ENCODE data around the gene BTBD7. TPM values are rescaled to one million over a fixed set of nuclear protein-coding genes. Genes with fewer than 3 reads are reported as not detected.

BTBD7 gene
- total and polyA plus RNA-seq, 2 of the 4 experiments (the other 2 are of a cell fraction) = 11.9 to 30.5 TPM

DNA sequence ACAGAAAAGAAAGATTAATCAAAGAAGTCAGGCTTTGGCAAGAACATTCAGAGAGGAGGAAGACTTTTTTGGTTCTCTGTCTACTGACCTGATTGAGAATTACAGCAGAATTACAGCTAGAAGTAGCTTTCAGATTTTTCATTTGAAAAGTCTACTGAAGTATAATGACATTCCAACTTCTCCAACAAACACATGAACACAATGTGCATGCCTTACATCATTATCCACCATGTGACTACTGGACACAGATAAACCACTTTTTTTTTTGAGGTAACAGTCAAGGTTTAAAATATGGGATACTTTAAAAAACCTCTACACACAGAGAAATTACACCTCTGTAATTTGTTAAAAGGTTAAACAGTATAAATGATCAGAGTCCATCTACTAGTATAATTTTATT is 12.3 kb downstream of the BTBD7 start:
- no peak overlapping the region for H2BK120ac ChIP-seq (ENCODE audit: low read depth, low read length)
- no peak overlapping the region for H3K27ac ChIP-seq (ENCODE audit: insufficient read depth, low read length)

More for the DNA sequence above, 12.3 kb downstream of the BTBD7 start:
- POLR2A ChIA-PET (ENCODE audit: unreplicated experiment) = no interaction called here
- no peak overlapping the region for H3K9ac ChIP-seq (ENCODE audit: low read depth, low read length)
- no peaks in the 10 kb centered on the region; the same call in 1 of the 2 replicates for H3K36me3 ChIP-seq (ENCODE audit: control insufficient read depth, insufficient read depth, low read length)
- H2BK15ac ChIP-seq (ENCODE audit: low read depth, low read length) = no peak overlapping the region
- H3K4me2 ChIP-seq (ENCODE audit: low read depth, low read length) = no peak overlapping the region
- no peaks in the 10 kb centered on the region for H3K9me3 ChIP-seq (ENCODE audit: control insufficient read depth, insufficient read depth, low read length)
- H4K5ac ChIP-seq (ENCODE audit: low read depth, low read length) = no peak overlapping the region
- H2BK20ac ChIP-seq (ENCODE audit: low read depth, low read length) = no peak overlapping the region
- peaks cover 62% of the 10 kb centered on the region for H4K20me1 ChIP-seq (ENCODE audit: insufficient read depth, low read length)
- DNase-seq (peak; percentile 23), ATAC-seq (ENCODE audit: low read depth) (no peak)
- CTCF ChIA-PET = interaction anchor here (0.6 to 0.7 kb wide), 2 partner anchors 20 to 1405 kb away, joined by 3 read pairs; no protein-coding TSS in a partner anchor
- in situ Hi-C loops (cut with MboI; ENCODE audit: low sequenced_read_pairs) (loop anchor here (25.0 kb wide), 1 partner anchor 1808 kb away; the partner anchor contains the start of gene PPP4R3A), intact Hi-C loops (cut with micrococcal nuclease) (no loop called here), dilution Hi-C loops (cut with HindIII; ENCODE audit: low sequenced_read_pairs, unreplicated experiment) (no loop called here)
- H4K91ac ChIP-seq (ENCODE audit: insufficient read depth, low read depth, low read length) = no peak overlapping the region
- BruUV-seq (replicated peaks) = no TSS peak
- no peak for TF ChIP-seq RCOR1 (IDR thresholded peaks at IDR 0.05; ENCODE audit: insufficient replicate concordance, low read length)
- no peak for TF ChIP-seq POLR2A (IDR thresholded peaks at IDR 0.05; ENCODE audit: low read depth, low read length)
- no peak for TF ChIP-seq CHD1 (IDR thresholded peaks at IDR 0.05; ENCODE audit: low read depth, low read length)
- no peak for TF ChIP-seq NFE2L2 (IDR thresholded peaks at IDR 0.05; ENCODE audit: low read depth, low read length)
- TF ChIP-seq, protein P1, sequence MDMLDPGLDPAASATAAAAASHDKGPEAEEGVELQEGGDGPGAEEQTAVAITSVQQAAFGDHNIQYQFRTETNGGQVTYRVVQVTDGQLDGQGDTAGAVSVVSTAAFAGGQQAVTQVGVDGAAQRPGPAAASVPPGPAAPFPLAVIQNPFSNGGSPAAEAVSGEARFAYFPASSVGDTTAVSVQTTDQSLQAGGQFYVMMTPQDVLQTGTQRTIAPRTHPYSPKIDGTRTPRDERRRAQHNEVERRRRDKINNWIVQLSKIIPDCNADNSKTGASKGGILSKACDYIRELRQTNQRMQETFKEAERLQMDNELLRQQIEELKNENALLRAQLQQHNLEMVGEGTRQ (IDR thresholded peaks at IDR 0.05; ENCODE audit: low read depth, low read length) = 0 out of 2 replicates have a peak, but pooled peaks have one; percentile 46
- no peak overlapping the region for H3K4me3 ChIP-seq (ENCODE audit: insufficient read depth, low read depth, low read length)
- H4K8ac ChIP-seq (ENCODE audit: low read depth in 2 of 2, low read length in 2 of 2) = no peak overlapping the region
- no peak overlapping the region for H2AK9ac ChIP-seq (replicated peaks; ENCODE audit: low read depth, low read length, poor library complexity)
- H3K23ac ChIP-seq (ENCODE audit: low read depth, low read length) = no peak overlapping the region
- H2BK5ac ChIP-seq (ENCODE audit: low read depth, low read length, poor library complexity, severe bottlenecking) = no peak overlapping the region
- H3K14ac ChIP-seq (replicated peaks; ENCODE audit: low read depth, low read length) = peak overlapping the region; percentile 19; the same call in 1 of the 2 replicates
- H3K9me1 ChIP-seq (ENCODE audit: insufficient read depth, low read length) = peaks cover 12% of the 10 kb centered on the region; the same call in 1 of the 2 replicates
- no peak overlapping the region for H3K18ac ChIP-seq (ENCODE audit: low read depth, low read length)
- H3K27me3 ChIP-seq (ENCODE audit: control insufficient read depth, insufficient read depth, low read length) = no peaks in the 10 kb centered on the region
- no peak overlapping the region for H3K4ac ChIP-seq (ENCODE audit: low read depth, low read length)
- H3K56ac ChIP-seq (ENCODE audit: extremely low read depth, insufficient read depth, low read length) = no peak overlapping the region
- peaks cover 12% of the 10 kb centered on the region for H3K4me1 ChIP-seq (ENCODE audit: control insufficient read depth, insufficient read depth, low read length)
- no peak overlapping the region for H2AFZ ChIP-seq (replicated peaks; ENCODE audit: low read length, poor library complexity)
- H2AK5ac ChIP-seq (ENCODE audit: low read depth, low read length) = no peak overlapping the region
- peaks cover 15 to 71% of the 10 kb centered on the region in 2 experiments for H3K79me1 ChIP-seq (ENCODE audit: low read depth in 1 of 2, low read length in 2 of 2)

All from IMR-90 (cell line).